DND-41 (cell line): ENCODE measurements around the gene FLOT1.

Experiments
- ATAC-seq: fragments of 200-7000 bp; cut with Tn5 transposase; 3 replicates; pipeline ENCODE4 v1.9.1; 2021; ENCODE audit warnings: low read depth; ENCODE audit not compliant: insufficient read depth
- DNase-seq: peaks from one replicate; pipeline ENCODE4 v3.0.0-alpha.2; 2020
- H2AFZ ChIP-seq: 2 replicates; pipeline ENCODE4 v1.6.0; 2012; ENCODE audit warnings: low read depth, low read length
- H3K27ac ChIP-seq: 2 replicates; pipeline ENCODE4 v1.5.1; 2012; ENCODE audit warnings: low read length, inconsistent platforms
- H3K27me3 ChIP-seq: fragments of 200-600 bp; sonication (generic); 2 replicates; pipeline ENCODE4 v1.6.0; 2012; ENCODE audit warnings: low read length, mild to moderate bottlenecking, inconsistent platforms; ENCODE audit not compliant: insufficient read depth, poor library complexity
- H3K36me3 ChIP-seq: 2 replicates; pipeline ENCODE4 v1.5.1; 2012; ENCODE audit warnings: low read length, inconsistent platforms; ENCODE audit not compliant: insufficient read depth
- H3K4me1 ChIP-seq: 2 replicates; pipeline ENCODE4 v1.5.1; 2012; ENCODE audit warnings: mild to moderate bottlenecking, low read length; ENCODE audit not compliant: insufficient read depth
- H3K4me2 ChIP-seq: 2 replicates; pipeline ENCODE4 v1.6.0; 2012; ENCODE audit warnings: mild to moderate bottlenecking, moderate library complexity, low read length, inconsistent platforms; ENCODE audit not compliant: insufficient read depth
- H3K4me3 ChIP-seq, 2 experiments: fragments of 200-600 bp in 1 of 2; shearing (Covaris generic) in 1 of 2; 2 replicates each; pipeline ENCODE4 v1.5.1; 2012 to 2016; ENCODE audit warnings: inconsistent platforms in 2 of 2, low read length in 2 of 2, mild to moderate bottlenecking in 2 of 2, low read depth in 1 of 2, moderate library complexity in 1 of 2
- H3K79me2 ChIP-seq: 2 replicates; pipeline ENCODE4 v1.6.0; 2012; ENCODE audit warnings: low read length, inconsistent platforms; ENCODE audit not compliant: insufficient read depth
- H3K9ac ChIP-seq: 2 replicates; pipeline ENCODE4 v1.6.0; 2012; ENCODE audit warnings: low read depth, mild to moderate bottlenecking, inconsistent platforms, low read length, moderate library complexity
- H3K9me3 ChIP-seq: 2 replicates; pipeline ENCODE4 v1.5.1; 2012; ENCODE audit warnings: low read length, moderate library complexity, mild to moderate bottlenecking, inconsistent platforms; ENCODE audit not compliant: insufficient read depth, severe bottlenecking
- H4K20me1 ChIP-seq: 2 replicates; pipeline ENCODE4 v1.6.0; 2012; ENCODE audit warnings: low read length; ENCODE audit not compliant: insufficient read depth
- CTCF ChIP-seq: IDR thresholded peaks from 2 replicates; pipeline ENCODE4 v1.5.1; 2012; ENCODE audit warnings: borderline replicate concordance, low read length, moderate library complexity, mild to moderate bottlenecking; ENCODE audit not compliant: poor library complexity, severe bottlenecking; ENCODE audit errors: extremely low read depth
- EZH2 ChIP-seq: IDR thresholded peaks from 3 replicates; pipeline ENCODE4 v1.6.1; 2012; ENCODE audit warnings: borderline replicate concordance, low read depth, mild to moderate bottlenecking, moderate library complexity, low read length, inconsistent platforms; ENCODE audit not compliant: severe bottlenecking

Gene FLOT1

GRCh38 chr6:30686009-30686907 lies 56.2 kb downstream of the FLOT1 start, which contains the start of gene PPP1R18:
Gene PPP1R18 (minus strand): TSS chr6:30686645. CDS start chr6:30686018, 627 bp downstream.
- peaks cover 90% of the 10 kb centered on the region for H3K79me2 ChIP-seq
- peak; percentile 34 for ATAC-seq

GRCh38 chr6:30685157-30686008 lies 57.1 kb downstream of the FLOT1 start:
- Histone ChIP-seq H3K9me3 (no peaks in the 10 kb centered on the region), H3K27me3 (no peaks in the 10 kb centered on the region), H3K27ac (peak overlapping the region; percentile 94), H3K9ac (peak overlapping the region; percentile 88), H3K36me3 (peaks cover 38% of the 10 kb centered on the region), H4K20me1 (peaks cover 38% of the 10 kb centered on the region), H2AFZ (peak overlapping the region; percentile 35; the same call in 1 of the 2 replicates), H3K4me1 (peaks cover 80% of the 10 kb centered on the region), H3K79me2 (peaks cover 95% of the 10 kb centered on the region), H3K4me3 (peak overlapping the region; percentile 65 to 68), H3K4me2 (peak overlapping the region; percentile 95)
- TF ChIP-seq CTCF (peak; percentile 52), EZH2 (no peak)
- no peak for ATAC-seq
- peak; percentile 47 for DNase-seq

More at GRCh38 chr6:30686009-30686907, 56.2 kb downstream of the FLOT1 start, which contains the start of gene PPP1R18:
- TF ChIP-seq CTCF (no peak), EZH2 (no peak)
- peak; percentile 85 for DNase-seq
- Histone ChIP-seq H2AFZ (peak within 1 kb of the TSS; percentile 65), H4K20me1 (peaks cover 33% of the 10 kb centered on the region), H3K27ac (peak within 1 kb of the TSS; percentile 94), H3K27me3 (no peaks in the 10 kb centered on the region), H3K4me2 (peak within 1 kb of the TSS; percentile 95), H3K36me3 (peaks cover 33% of the 10 kb centered on the region), H3K9me3 (no peaks in the 10 kb centered on the region), H3K4me1 (peaks cover 78% of the 10 kb centered on the region), H3K4me3 (peak within 1 kb of the TSS; percentile 65 to 68), H3K9ac (peak within 1 kb of the TSS; percentile 88)

- Histone ChIP-seq H3K27me3 (no peaks in the 10 kb centered on the region), H3K79me2 (peaks cover 95% of the 10 kb centered on the region), H4K20me1 (peaks cover 42% of the 10 kb centered on the region), H3K9me3 (no peaks in the 10 kb centered on the region), H3K4me1 (peaks cover 80% of the 10 kb centered on the region), H3K36me3 (peaks cover 47% of the 10 kb centered on the region), H2AFZ (peak overlapping the region; percentile 11; the same call in 1 of the 2 replicates), H3K4me2 (peak overlapping the region; percentile 95), H3K4me3 (peak overlapping the region; percentile 65 to 68), H3K27ac (peak overlapping the region; percentile 94), H3K9ac (peak overlapping the region; percentile 88)
- peak; percentile 4 for TF ChIP-seq CTCF
- no peak for TF ChIP-seq EZH2
- ATAC-seq (peak; percentile 38), DNase-seq (peak; percentile 87)
These were observed 57.9 kb downstream of the FLOT1 start for GRCh38 chr6:30684386-30685156.
